Measurements from ENCODE around the gene TNFAIP2. TPM values are rescaled to one million over a fixed set of nuclear protein-coding genes. Genes with fewer than 3 reads are reported as not detected.
"Not testable (repeated sequence)": the region's sequence is repeated elsewhere in the genome, so short reads cannot be mapped to it uniquely, and the experiment has no call there.

Gene TNFAIP2
- total RNA-seq, 2 donors from 2014 or later, result 0.80 to 2.1 TPM

- Mint-ChIP-seq H3K27ac (no peak overlapping the region), H3K9me3 (no peaks in the 10 kb centered on the region), H3K36me3 (no peaks in the 10 kb centered on the region)
- DNase-seq (ENCODE audit: low spot score in 2 of 2) (no peak), ATAC-seq (no peak)
These were observed 28.1 kb downstream of the TNFAIP2 start for GRCh38 chr14:103151270-103151945.

DNA sequence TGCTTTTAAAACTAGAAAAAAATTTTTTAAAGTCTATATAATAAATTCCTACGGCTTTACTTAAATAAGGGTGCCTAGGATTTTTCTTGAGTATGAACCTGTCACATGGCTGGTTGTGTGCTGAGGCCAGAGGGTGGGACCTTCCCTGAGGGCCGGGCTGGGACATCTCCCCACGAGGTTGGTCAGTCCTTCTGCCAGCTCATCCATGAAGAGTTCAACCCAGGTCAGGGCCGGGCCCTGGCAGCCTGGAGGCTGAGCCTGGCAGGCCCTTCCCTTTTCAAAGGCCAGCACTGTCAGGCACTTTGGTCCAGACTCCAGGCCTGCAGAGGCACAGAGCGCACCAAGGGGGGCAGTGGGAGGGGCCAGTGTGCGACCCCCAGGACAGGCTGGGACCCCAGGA, 31.7 kb downstream of the TNFAIP2 start:
- Mint-ChIP-seq H3K9me3 (no peaks in the 10 kb centered on the region), H3K36me3 (no peaks in the 10 kb centered on the region), H3K27ac (no peak overlapping the region)
- no peak for DNase-seq (ENCODE audit: low spot score in 2 of 2)
- no peak for ATAC-seq

GRCh38 chr14:103155416-103155815, 32.2 kb downstream of the TNFAIP2 start:
- not testable (repeated sequence) for DNase-seq (ENCODE audit: low spot score in 2 of 2); H3K27ac Mint-ChIP-seq; H3K9me3 Mint-ChIP-seq; ATAC-seq; H3K36me3 Mint-ChIP-seq

DNA sequence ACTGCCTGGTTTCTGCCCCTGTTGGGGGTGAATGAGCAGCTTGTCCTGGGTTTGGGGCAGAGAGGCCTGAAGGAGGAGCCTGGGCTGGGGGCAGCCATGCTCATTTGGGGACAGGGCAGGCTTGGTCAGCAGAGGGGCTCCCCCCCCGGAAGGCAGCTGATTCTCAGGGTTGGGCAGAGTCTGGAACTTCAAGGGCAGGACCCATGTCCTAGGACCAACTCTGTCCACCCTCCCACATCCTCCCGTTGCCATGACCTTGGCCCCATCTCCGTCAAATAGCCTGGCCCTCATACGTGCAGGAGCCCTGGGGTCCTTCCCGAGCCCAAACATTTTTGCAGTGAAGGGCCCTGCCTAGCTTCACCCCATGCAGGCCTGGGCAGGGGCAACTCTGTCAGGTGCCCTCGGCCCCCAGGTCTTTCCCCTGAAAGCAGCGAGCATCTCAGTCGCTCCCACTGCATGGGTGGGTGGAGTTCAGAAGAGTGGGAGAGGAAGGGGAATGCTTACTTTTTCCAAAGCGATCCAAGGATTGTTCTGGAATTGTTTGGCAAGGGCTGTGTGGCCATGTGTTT, 32.6 kb downstream of the TNFAIP2 start:
- Mint-ChIP-seq H3K36me3 (no peaks in the 10 kb centered on the region), H3K27ac (no peak overlapping the region), H3K9me3 (no peaks in the 10 kb centered on the region)
- DNase-seq (ENCODE audit: low spot score in 2 of 2), result no peak
- ATAC-seq, result no peak

DNA sequence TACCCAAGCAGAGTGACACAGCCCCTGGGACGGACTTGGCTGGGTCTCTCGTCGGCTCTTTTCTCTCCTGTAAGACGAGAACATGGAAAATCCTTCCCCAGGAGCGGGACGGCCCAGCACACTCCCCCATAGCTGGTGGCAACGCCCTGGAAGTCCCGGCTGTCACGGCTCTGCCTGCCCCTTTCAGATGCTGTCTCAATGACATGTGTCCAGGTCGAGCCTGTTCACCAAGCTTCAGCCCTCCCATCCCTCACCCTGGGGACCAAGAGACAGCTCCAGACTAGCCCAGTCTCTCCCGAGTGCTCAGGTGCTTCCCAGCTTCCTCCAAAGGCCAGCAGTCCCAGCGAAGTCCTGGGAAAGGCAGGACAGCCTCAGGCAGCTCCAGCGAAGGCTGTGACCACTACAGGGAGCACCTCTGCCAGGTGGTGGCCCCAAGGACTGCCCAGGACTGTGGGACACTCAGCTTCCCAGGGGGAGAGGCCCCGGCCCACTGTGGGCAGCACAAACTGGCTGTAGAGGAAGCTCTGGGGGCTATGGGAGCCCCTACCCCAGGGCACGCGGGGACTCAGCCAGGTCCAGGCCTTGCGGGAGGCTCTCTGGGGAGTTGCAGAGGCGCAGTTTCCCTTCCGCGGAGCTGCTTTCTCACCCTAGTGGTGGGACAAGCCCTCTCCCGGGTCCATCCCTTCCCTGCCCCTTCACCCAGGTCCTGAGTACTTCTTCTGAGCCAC, 33.6 kb downstream of the TNFAIP2 start:
- Mint-ChIP-seq H3K36me3 (no peaks in the 10 kb centered on the region), H3K9me3 (no peaks in the 10 kb centered on the region), H3K27ac (no peak overlapping the region)
- ATAC-seq, result no peak
- no peak for DNase-seq (ENCODE audit: low spot score in 2 of 2)

- ATAC-seq, result no peak
- Mint-ChIP-seq H3K9me3 (no peaks in the 10 kb centered on the region), H3K36me3 (no peaks in the 10 kb centered on the region), H3K27ac (no peak overlapping the region)
- peak in 1 of 2 donors; percentile 20 for DNase-seq (ENCODE audit: low spot score in 2 of 2)
These were observed 34.7 kb downstream of the TNFAIP2 start for GRCh38 chr14:103157969-103158368.

- Mint-ChIP-seq H3K9me3 (no peaks in the 10 kb centered on the region), H3K27ac (no peak overlapping the region), H3K36me3 (no peaks in the 10 kb centered on the region)
- DNase-seq (ENCODE audit: low spot score in 2 of 2) (peak in 1 of 2 donors; percentile 9), ATAC-seq (no peak)
These were observed 35.4 kb downstream of the TNFAIP2 start for GRCh38 chr14:103158688-103159087.

DNA sequence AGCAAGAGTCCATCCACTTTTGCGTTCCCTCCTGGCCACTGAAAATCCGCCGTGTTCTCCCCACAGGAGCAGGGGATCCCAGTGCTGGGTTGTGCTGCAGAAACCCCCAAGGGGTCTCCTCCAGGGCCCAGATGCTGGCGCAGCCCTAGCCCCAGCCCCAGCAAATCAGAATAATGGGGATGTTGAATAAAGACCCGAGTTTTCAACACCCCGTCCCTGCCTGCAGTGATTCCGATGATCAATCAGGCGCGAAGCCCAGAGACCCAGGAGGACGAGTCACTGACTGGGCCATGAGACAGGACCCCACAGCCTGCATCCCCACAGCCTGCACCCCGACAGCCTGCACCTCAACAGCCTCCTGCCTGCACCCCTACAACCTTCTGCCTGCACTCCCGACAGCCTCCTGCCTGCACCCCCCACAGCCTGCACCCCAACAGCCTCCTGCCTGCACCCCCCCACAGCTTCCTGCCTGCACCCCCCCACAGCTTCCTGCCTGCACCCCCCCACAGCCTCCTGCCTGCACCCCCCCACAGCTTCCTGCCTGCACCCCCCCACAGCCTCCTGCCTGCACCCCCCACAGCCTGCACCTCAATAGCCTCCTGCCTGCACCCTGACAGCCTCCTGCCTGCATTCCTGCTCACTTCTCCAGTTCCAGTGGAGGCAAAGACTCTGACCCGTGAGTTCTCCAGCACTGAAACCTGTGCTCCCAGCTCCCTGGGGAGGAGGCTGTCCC, 37.2 kb downstream of the TNFAIP2 start:
- H3K36me3 Mint-ChIP-seq, result no peaks in the 10 kb centered on the region
- H3K27ac Mint-ChIP-seq, result no peak overlapping the region
- DNase-seq (ENCODE audit: low spot score in 2 of 2) (peak in 1 of 2 donors; percentile 13), ATAC-seq (no peak)
- no peaks in the 10 kb centered on the region for H3K9me3 Mint-ChIP-seq

- Mint-ChIP-seq H3K36me3 (no peaks in the 10 kb centered on the region), H3K9me3 (no peaks in the 10 kb centered on the region), H3K27ac (no peak overlapping the region)
- ATAC-seq (no peak), DNase-seq (ENCODE audit: low spot score in 2 of 2) (peak in 1 of 2 donors; percentile 38)
These were observed 37.8 kb downstream of the TNFAIP2 start for GRCh38 chr14:103161054-103161397.

DNA sequence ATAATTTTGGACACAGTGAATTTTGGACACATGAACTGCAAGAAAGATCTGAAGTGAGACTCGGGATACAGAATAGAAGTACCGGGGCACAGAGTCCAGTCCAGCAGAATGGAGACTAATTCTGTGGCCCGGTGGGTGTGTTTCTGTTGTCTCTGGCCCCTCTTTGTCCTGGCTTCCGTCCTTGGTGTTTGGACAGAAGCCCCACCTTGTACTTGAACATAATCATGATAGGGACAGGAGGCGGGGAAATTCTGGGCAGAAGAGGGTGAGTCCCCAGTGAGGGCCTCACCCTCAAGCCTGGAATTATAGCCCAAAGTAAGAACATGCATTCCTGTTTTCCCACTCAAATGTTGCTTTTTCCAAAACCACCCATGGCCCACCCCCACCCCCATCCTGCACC, 39.9 kb downstream of the TNFAIP2 start:
- H3K27ac Mint-ChIP-seq, result no peak overlapping the region
- H3K36me3 Mint-ChIP-seq, result no peaks in the 10 kb centered on the region
- no peak for ATAC-seq
- H3K9me3 Mint-ChIP-seq, result no peaks in the 10 kb centered on the region
- DNase-seq (ENCODE audit: low spot score in 2 of 2), result no peak

- H3K27ac Mint-ChIP-seq, result no peak overlapping the region
- H3K9me3 Mint-ChIP-seq, result no peaks in the 10 kb centered on the region
- ATAC-seq, result no peak
- peak in 1 of 2 donors; percentile 30 for DNase-seq (ENCODE audit: low spot score in 2 of 2)
- H3K36me3 Mint-ChIP-seq, result no peaks in the 10 kb centered on the region
These were observed 40.7 kb downstream of the TNFAIP2 start for GRCh38 chr14:103164006-103164405.

GRCh38 chr14:103164779-103165178, 41.5 kb downstream of the TNFAIP2 start:
- no peak for ATAC-seq

DNA sequence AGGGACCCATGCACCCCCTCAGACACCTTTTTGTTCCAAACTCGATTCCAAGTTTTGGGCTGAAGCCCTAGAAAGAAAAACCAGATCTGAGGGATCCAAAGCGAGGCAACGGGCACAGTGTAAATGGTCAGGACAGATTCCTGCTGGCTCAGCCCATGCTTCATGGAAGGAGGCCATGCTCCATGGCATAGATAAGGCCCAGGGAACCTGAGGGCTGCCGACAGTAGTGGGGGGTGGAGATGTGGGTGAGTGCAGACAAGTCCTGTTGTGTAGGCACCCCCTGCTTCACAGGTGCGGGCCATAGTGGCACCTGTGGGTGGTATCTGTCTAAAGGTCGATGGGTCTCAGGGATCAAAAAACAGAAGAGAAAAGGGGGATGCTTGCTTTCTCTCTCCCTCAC, 42.1 kb downstream of the TNFAIP2 start:
- Mint-ChIP-seq H3K36me3 (peaks cover 0 to 2% of the 10 kb centered on the region in 2 donors), H3K9me3 (peaks cover 0 to 4% of the 10 kb centered on the region in 2 donors), H3K27ac (no peak overlapping the region)
- DNase-seq (ENCODE audit: low spot score in 2 of 2) (peak in 1 of 2 donors; percentile 25), ATAC-seq (no peak)

More at GRCh38 chr14:103164779-103165178, 41.5 kb downstream of the TNFAIP2 start:
- no peaks in the 10 kb centered on the region for H3K36me3 Mint-ChIP-seq
- DNase-seq (ENCODE audit: low spot score in 2 of 2), result peak in 1 of 2 donors; percentile 37
- no peaks in the 10 kb centered on the region for H3K9me3 Mint-ChIP-seq
- H3K27ac Mint-ChIP-seq, result no peak overlapping the region

DNA sequence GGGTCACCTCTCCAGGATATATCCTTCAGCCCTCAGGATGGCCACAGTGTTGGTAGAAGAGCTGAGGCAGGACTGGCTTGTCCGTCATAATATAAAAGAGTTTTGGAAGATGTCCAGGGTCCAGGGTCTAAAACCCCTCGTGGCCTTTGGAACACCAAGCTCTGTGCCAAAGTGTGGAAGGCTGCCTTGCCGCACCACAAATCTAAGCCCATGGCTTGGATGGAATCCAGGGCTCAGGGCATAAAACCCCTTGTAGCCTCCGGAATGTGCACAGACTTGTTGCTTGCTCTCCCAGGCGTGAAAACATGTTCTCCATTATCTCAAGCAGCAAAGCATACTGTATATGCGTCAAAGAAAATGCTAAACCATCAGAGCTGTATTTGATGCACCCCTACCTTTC, 46.7 kb downstream of the TNFAIP2 start:
- Mint-ChIP-seq H3K27ac (no peak overlapping the region), H3K9me3 (peaks cover 5 to 18% of the 10 kb centered on the region in 2 donors), H3K36me3 (peaks cover 4 to 16% of the 10 kb centered on the region in 2 donors)
- ATAC-seq (no peak), DNase-seq (ENCODE audit: low spot score in 2 of 2) (no peak)

GRCh38 chr14:103171206-103171605, 47.9 kb downstream of the TNFAIP2 start:
- not testable (repeated sequence) for H3K27ac Mint-ChIP-seq; DNase-seq (ENCODE audit: low spot score in 2 of 2); ATAC-seq
- Mint-ChIP-seq H3K9me3 (peaks cover 5 to 19% of the 10 kb centered on the region in 2 donors), H3K36me3 (peaks cover 4 to 16% of the 10 kb centered on the region in 2 donors)

DNA sequence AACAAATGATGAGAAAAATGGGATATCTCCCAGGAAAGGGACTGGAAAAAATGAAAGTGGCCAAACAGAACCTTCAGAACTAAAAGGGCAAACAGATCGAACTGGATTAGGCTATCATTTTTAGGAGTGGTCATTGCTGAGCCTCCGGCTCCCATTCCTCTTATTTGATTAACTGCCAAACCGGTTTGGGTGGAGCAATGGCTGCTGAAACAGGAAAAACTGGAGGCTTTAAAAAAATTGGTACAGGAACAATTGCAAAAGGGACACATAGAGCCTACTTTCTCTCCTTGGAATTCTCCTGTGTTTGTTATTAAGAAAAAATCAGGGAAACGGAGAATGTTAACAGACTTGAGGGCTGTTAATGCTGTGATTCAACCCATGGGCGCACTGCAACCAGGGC, 49.7 kb downstream of the TNFAIP2 start:
- ATAC-seq, result no peak
- H3K36me3 Mint-ChIP-seq, result peaks cover 4 to 16% of the 10 kb centered on the region in 2 donors
- no peak for DNase-seq (ENCODE audit: low spot score in 2 of 2)
- peaks cover 5 to 19% of the 10 kb centered on the region in 2 donors for H3K9me3 Mint-ChIP-seq
- no peak overlapping the region for H3K27ac Mint-ChIP-seq

- Mint-ChIP-seq H3K9me3 (peaks cover 5 to 19% of the 10 kb centered on the region in 2 donors), H3K36me3 (peaks cover 4 to 16% of the 10 kb centered on the region in 2 donors)
- not testable (repeated sequence) for ATAC-seq; DNase-seq (ENCODE audit: low spot score in 2 of 2); H3K27ac Mint-ChIP-seq
These were observed 50.6 kb downstream of the TNFAIP2 start for GRCh38 chr14:103173887-103174286.
